RWPE2 (cell line): Measurements from ENCODE around the gene ZFR.

Experiments
- ATAC-seq: fragments of 200-7000 bp; cut with Tn5 transposase; 3 replicates; pipeline ENCODE4 v1.9.1; 2021; ENCODE audit warnings: low read depth
- DNase-seq: peaks from one replicate; pipeline ENCODE4 v3.0.0-alpha.2; 2020; ENCODE audit warnings: low spot score
- H3K27ac ChIP-seq: fragments of 450-650 bp; 2 replicates; pipeline ENCODE4 v1.5.1; 2017; ENCODE audit warnings: mild to moderate bottlenecking; ENCODE audit not compliant: poor library complexity, severe bottlenecking
- H3K27me3 ChIP-seq: fragments of 250-450 bp; sonication (Bioruptor Pico); 2 replicates; pipeline ENCODE4 v1.5.1; 2021; ENCODE audit warnings: mild to moderate bottlenecking, moderate library complexity; ENCODE audit not compliant: insufficient read depth, poor library complexity, severe bottlenecking
- H3K36me3 ChIP-seq: fragments of 250-450 bp; sonication (Bioruptor Pico); 2 replicates; pipeline ENCODE4 v1.5.1; 2020; ENCODE audit warnings: low read depth, mild to moderate bottlenecking, moderate library complexity
- H3K4me1 ChIP-seq: fragments of 250-450 bp; sonication (Bioruptor Pico); 2 replicates; pipeline ENCODE4 v1.5.1; 2021; ENCODE audit warnings: mild to moderate bottlenecking, moderate library complexity; ENCODE audit not compliant: insufficient read depth, poor library complexity, severe bottlenecking
- H3K4me3 ChIP-seq: fragments of 250-450 bp; sonication (Bioruptor Pico); 2 replicates; pipeline ENCODE4 v1.5.1; 2021; ENCODE audit warnings: mild to moderate bottlenecking, moderate library complexity; ENCODE audit not compliant: severe bottlenecking
- H3K9me3 ChIP-seq: fragments of 250-450 bp; sonication (Bioruptor Pico); 2 replicates; pipeline ENCODE4 v1.5.1; 2021; ENCODE audit warnings: mild to moderate bottlenecking, moderate library complexity; ENCODE audit not compliant: severe bottlenecking
- CTCF ChIP-seq: fragments of 450-650 bp; IDR thresholded peaks from one replicate; pipeline ENCODE4 v1.5.1; 2017; ENCODE audit warnings: mild to moderate bottlenecking, moderate library complexity; ENCODE audit not compliant: poor library complexity, severe bottlenecking

ZFR gene

GRCh38 chr5:32419791-32420190 lies 24.7 kb downstream of the ZFR start:
- no peak for ATAC-seq
- Histone ChIP-seq H3K27ac (no peak overlapping the region), H3K36me3 (peaks cover 72% of the 10 kb centered on the region), H3K4me1 (no peaks in the 10 kb centered on the region), H3K9me3 (no peaks in the 10 kb centered on the region), H3K4me3 (no peak overlapping the region), H3K27me3 (no peaks in the 10 kb centered on the region)
- DNase-seq = no peak
- TF ChIP-seq CTCF = no peak

GRCh38 chr5:32413466-32414263 lies 30.9 kb downstream of the ZFR start:
- no peak for TF ChIP-seq CTCF
- H3K4me1 ChIP-seq = no peaks in the 10 kb centered on the region
- no peaks in the 10 kb centered on the region for H3K27me3 ChIP-seq
- H3K36me3 ChIP-seq = peaks cover 91% of the 10 kb centered on the region
- no peaks in the 10 kb centered on the region for H3K9me3 ChIP-seq
- no peak overlapping the region for H3K27ac ChIP-seq
- DNase-seq (no peak), ATAC-seq (no peak)
- no peak overlapping the region for H3K4me3 ChIP-seq

GRCh38 chr5:32410630-32411029 lies 33.9 kb downstream of the ZFR start:
- no peak for TF ChIP-seq CTCF
- H3K4me1 ChIP-seq = no peaks in the 10 kb centered on the region
- H3K4me3 ChIP-seq = no peak overlapping the region
- no peaks in the 10 kb centered on the region for H3K27me3 ChIP-seq
- peaks cover 97% of the 10 kb centered on the region for H3K36me3 ChIP-seq
- DNase-seq = no peak
- no peaks in the 10 kb centered on the region for H3K9me3 ChIP-seq
- no peak for ATAC-seq
- H3K27ac ChIP-seq = no peak overlapping the region

- DNase-seq (no peak), ATAC-seq (no peak)
- H3K27ac ChIP-seq = no peak overlapping the region
- H3K27me3 ChIP-seq = no peaks in the 10 kb centered on the region
- TF ChIP-seq CTCF = no peak
- peaks cover 97% of the 10 kb centered on the region for H3K36me3 ChIP-seq
- no peaks in the 10 kb centered on the region for H3K4me1 ChIP-seq
- no peak overlapping the region for H3K4me3 ChIP-seq
- no peaks in the 10 kb centered on the region for H3K9me3 ChIP-seq
Observed at GRCh38 chr5:32406650-32407049, 37.9 kb downstream of the ZFR start.

GRCh38 chr5:32405507-32405906 lies 39.0 kb downstream of the ZFR start:
- Histone ChIP-seq H3K36me3 (peaks cover 100% of the 10 kb centered on the region), H3K27ac (no peak overlapping the region), H3K9me3 (no peaks in the 10 kb centered on the region), H3K4me3 (no peak overlapping the region), H3K4me1 (no peaks in the 10 kb centered on the region), H3K27me3 (no peaks in the 10 kb centered on the region)
- no peak for DNase-seq
- no peak for TF ChIP-seq CTCF
- no peak for ATAC-seq
